Measurements from ENCODE around the gene DISC1.
"Not testable (repeated sequence)": the region's sequence is repeated elsewhere in the genome, so short reads cannot be mapped to it uniquely, and the experiment has no call there.

Gene DISC1

GRCh38 chr1:231630558-231631205 is 4.1 kb downstream of the DISC1 start:
- H3K27ac ChIP-seq = no peak overlapping the region
- no peak for TF ChIP-seq ZFX (IDR thresholded peaks at IDR 0.05)
- no peak for TF ChIP-seq CTCF (conservative IDR thresholded peaks at IDR 0.05)

- TF ChIP-seq ZFX (IDR thresholded peaks at IDR 0.05) (no peak), CTCF (conservative IDR thresholded peaks at IDR 0.05) (no peak)
- H3K27ac ChIP-seq = no peak overlapping the region
These were observed 5.1 kb downstream of the DISC1 start for GRCh38 chr1:231631717-231632116.

DNA sequence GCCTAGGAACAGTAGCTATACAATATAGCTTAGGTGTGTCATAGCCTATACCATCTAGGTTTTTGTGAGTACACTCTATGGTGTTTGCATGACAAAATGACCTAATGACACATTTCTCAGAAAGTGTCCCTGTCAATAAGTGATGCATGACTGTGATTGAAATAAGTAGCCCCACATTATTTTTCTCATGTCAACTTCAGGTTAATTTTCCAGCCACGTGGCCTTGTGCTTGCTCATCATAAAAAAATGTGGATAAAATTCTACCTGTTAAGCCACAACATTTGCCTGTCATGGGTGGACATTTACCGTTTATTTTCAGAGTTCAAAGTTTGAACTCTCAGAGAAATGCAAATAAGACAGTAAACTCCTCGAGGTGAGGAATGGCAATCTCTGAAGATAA is 5.5 kb downstream of the DISC1 start:
- no peak for TF ChIP-seq ZFX (IDR thresholded peaks at IDR 0.05)
- TF ChIP-seq CTCF (conservative IDR thresholded peaks at IDR 0.05) = no peak
- no peak overlapping the region for H3K27ac ChIP-seq

DNA sequence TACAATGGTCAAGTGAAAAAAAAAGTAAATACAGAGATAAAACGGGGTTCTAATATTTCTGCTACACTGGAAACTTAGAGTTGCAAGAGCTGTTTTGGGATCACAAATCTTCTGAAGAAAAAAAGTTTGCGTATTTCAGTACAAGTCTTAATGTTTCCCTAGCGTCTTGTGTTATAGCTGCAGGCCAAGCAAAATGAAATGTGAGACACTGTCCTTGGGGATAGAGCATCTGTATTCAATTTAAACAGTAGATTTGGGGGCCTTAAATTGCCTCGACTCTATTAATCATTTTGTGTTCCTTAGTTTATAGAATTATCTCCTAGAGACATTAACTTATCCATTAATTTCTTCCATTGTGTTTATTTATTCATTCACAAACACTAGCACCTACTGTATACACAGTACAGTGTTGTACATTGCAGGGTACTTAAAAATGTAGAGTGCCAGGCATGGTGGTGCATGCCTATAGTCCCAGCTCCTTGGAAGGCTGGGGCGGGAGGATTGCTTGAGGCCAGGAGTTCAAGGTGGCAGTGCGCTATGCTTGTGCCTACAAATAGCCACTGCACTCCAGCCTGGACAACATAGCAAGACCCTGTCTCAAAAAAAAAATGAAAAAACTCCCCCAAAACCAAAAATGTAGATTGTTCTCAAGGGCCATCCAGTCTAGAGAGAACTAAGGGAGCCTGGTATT is 7.9 kb downstream of the DISC1 start:
- TF ChIP-seq CTCF (conservative IDR thresholded peaks at IDR 0.05) (no peak), ZFX (IDR thresholded peaks at IDR 0.05) (no peak)
- H3K27ac ChIP-seq = no peak overlapping the region

GRCh38 chr1:231636157-231636556 is 9.6 kb downstream of the DISC1 start:
- TF ChIP-seq CTCF (conservative IDR thresholded peaks at IDR 0.05) (no peak), ZFX (IDR thresholded peaks at IDR 0.05) (no peak)
- H3K27ac ChIP-seq = no peak overlapping the region

DNA sequence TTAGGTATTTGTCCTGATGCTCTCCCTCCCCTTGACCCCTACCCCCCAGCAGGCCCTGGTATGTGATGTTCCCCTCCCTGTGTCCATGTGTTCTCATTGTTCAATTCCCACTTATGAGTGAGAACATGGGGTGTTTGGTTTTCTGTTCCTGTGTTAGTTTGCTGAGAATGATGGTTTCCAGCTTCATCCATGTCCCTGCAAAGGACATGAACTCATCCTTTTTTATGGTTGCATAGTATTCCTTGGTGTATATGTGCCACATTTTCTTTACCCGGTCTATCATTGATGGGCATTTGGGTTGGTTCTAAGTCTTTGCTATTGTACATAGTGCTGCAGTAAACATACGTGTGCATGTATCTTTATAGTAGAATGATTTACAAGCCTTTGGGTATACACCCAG is 10.3 kb downstream of the DISC1 start:
- H3K27ac ChIP-seq = not testable (repeated sequence)

DNA sequence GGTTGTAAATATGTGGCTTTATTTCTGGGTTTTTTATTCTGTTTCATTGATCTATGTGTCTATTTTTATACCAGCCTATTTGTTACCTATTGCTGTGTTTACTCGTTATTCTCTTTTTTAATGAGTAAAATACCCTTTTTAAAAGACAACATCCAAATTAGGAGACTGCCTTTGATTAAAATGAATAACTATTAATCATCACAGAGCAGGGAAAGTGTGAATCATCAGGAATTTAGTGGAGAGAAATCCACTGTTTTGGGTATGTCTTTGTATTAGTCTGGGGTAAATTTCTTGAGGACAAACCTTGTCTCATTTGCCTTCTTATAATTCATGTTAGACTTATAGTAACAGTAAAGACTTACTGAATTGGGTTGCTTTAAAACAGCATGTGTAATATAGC is 12.1 kb downstream of the DISC1 start:
- no peak overlapping the region for H3K27ac ChIP-seq
- no peak for TF ChIP-seq CTCF (conservative IDR thresholded peaks at IDR 0.05)

- H3K27ac ChIP-seq = no peak overlapping the region
- TF ChIP-seq CTCF (conservative IDR thresholded peaks at IDR 0.05) = no peak
- TF ChIP-seq ZFX (IDR thresholded peaks at IDR 0.05) = no peak
These were observed 13.2 kb downstream of the DISC1 start for GRCh38 chr1:231639819-231640218.

DNA sequence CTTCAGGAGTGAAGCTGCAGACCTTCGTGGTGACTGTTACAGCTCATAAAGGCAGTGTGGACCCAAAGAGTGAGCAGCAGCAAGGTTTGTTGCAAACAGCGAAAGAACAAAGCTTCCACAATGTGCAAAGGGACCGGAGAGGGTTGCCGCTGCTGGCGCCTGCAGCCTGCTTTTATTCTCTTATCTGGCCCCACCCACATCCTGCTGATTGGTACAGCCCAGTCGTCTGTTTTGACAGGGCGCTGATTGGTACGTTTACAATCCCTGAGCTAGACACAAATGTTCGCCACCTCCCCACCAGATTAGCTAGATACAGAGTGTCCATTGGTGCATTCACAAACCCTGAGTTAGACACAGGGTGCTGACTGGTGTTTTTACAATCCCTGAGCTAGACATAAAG is 14.9 kb downstream of the DISC1 start:
- not testable (repeated sequence) for H3K27ac ChIP-seq

DNA sequence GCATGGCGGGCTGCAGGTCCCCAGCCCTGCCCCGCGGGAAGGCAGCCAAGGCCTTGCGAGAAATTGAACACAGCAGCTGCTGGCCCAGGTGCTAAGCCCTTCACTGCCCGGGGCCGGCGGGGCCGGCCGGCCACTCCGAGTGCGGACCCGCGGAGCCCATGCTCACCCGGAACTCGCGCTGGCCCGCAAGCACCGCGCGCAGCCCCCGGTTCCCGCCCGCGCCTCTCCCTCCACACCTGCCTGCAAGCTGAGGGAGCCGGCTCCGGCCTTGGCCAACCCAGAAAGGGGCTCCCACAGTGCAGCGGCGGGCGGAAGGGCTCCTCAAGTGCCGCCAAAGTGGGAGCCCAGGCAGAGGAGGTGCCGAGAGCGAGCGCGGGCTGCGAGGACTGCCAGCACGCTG is 15.5 kb downstream of the DISC1 start:
- not testable (repeated sequence) for H3K27ac ChIP-seq
